ENCODE data around the gene HCAR2.

HCAR2 gene

DNA sequence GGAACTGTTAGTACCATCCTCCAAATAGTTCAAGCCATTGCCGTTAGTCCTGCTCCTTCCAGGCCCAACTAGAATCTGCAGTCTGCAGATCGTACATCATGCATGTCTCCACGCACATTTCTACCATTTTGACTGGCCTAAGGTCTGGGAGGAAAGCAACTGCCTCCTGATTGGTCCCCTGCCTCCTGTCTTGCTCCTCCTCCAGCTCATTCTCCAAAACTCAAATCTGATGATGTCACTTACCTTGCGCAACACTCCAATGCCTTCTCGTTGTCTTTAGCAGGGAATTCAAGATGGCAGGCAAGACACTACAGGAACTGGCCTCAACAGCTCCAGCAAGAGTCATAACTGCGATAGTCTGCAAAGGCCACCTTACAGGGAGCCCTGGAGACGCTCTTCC, 37.2 kb upstream of the HCAR2 start:
- TF ChIP-seq, protein P1, sequence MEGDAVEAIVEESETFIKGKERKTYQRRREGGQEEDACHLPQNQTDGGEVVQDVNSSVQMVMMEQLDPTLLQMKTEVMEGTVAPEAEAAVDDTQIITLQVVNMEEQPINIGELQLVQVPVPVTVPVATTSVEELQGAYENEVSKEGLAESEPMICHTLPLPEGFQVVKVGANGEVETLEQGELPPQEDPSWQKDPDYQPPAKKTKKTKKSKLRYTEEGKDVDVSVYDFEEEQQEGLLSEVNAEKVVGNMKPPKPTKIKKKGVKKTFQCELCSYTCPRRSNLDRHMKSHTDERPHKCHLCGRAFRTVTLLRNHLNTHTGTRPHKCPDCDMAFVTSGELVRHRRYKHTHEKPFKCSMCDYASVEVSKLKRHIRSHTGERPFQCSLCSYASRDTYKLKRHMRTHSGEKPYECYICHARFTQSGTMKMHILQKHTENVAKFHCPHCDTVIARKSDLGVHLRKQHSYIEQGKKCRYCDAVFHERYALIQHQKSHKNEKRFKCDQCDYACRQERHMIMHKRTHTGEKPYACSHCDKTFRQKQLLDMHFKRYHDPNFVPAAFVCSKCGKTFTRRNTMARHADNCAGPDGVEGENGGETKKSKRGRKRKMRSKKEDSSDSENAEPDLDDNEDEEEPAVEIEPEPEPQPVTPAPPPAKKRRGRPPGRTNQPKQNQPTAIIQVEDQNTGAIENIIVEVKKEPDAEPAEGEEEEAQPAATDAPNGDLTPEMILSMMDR (IDR thresholded peaks at IDR 0.05; ENCODE audit: control insufficient read depth, extremely low read depth, insufficient read depth), result no peak
- H3K4me3 ChIP-seq (ENCODE audit: low read depth, low read length), result no peak overlapping the region
- DNase-seq (ENCODE audit: low read depth), result no peak

DNA sequence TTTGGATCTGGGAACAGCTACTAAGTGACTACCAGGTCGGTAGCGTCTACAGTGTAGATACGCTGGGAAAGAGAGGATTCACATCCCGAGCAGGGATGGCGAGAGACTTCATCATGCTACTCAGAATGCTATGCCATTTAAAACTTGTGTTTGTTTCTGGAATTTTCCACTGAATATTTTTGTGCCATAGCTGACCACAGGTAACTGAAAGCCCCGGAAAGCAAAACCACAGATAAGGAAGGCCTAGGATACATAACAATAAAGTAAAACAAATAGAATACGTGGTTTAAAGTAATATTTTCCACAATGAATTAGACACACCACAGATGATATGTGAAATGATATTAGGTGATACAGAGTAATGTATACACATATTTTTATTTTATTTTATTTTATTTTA, 35.4 kb upstream of the HCAR2 start:
- TF ChIP-seq, protein P1 (IDR thresholded peaks at IDR 0.05; ENCODE audit: control insufficient read depth, extremely low read depth, insufficient read depth), result no peak
- no peak for DNase-seq (ENCODE audit: low read depth)
- H3K4me3 ChIP-seq (ENCODE audit: low read depth, low read length), result no peak overlapping the region

DNA sequence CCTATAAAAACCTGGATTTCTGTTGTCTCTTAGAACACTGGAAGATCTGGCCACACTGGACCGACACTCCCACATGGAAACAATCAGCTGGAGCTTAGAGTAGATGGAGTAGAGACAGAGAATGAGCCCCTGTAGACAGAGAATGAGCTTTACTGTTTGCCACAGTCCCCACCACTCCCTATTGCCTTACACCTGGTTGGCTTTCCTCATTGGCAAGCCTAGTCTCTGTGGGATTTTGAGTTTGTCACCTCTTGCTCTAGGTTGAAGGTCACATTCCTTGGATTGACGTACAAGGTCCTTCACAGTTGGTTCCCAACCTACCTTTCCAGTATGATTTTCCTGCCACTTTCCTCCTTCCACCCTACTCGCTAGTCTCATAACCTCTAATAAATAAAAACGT, 29.5 kb upstream of the HCAR2 start:
- TF ChIP-seq, protein P1 (IDR thresholded peaks at IDR 0.05; ENCODE audit: control insufficient read depth, extremely low read depth, insufficient read depth), result no peak
- no peak for DNase-seq (ENCODE audit: low read depth)
- H3K4me3 ChIP-seq (ENCODE audit: low read depth, low read length), result no peak overlapping the region

DNA sequence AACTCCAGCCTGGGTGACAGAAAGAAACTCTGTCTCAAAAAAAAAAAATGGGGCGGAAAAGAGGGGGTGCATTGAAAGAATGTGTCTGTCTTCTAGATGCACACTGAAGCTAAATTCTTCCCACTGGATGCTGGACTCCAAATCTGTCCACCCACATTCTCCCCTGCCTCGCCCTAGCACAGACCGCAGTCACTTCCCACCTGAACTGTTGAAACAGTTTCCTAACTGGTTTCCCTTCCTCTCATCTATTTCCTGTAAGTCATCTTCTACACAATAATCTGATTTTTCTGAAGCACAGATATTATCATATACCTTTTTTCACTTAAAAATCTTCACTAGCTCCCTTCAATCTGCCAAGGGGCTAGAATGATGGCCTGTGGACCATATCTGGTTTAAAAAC, 29.0 kb upstream of the HCAR2 start:
- no peak overlapping the region for H3K4me3 ChIP-seq (ENCODE audit: low read depth, low read length)
- DNase-seq (ENCODE audit: low read depth), result no peak
- TF ChIP-seq, protein P1 (IDR thresholded peaks at IDR 0.05; ENCODE audit: control insufficient read depth, extremely low read depth, insufficient read depth), result no peak

DNA sequence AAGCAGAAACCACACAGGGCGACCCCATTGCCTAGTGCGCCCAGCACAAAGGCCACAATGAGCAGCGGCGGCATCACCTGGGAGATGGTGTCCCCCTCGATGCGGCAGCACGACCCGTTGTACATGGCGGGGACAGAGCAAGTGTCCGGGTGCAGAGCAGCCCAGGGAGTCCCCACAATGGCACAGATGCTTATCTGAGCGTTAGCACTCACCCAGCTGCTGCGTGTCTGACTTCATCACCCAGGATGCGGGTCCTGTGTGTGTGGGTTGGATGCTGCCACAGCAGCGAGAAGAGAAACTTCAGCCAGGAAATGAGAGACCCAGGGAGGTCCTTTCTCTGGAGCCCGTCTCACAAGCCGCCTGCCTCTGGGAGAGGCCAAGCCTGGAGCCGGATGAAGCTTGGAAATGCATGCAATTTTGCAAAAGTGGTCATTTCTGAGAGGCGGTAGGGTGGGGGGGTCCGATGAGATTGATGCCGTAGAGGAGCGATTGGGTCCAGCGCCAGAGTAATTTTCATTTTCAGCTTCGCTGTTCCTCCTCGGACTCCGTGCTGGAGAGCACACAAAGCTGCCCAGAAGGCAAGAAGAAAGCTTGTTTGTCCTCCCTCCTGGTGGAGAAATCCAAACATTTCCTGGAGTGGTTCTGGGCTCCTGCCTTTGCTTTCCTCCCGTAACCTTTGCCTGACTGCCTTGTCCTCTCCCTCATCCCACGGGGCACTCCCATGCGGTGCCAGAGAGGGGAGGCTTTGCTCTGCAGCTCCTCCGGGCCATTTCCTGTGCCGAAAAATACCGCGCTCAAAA, 27.3 kb upstream of the HCAR2 start, which contains the start of gene HCAR1:
Gene HCAR1, minus strand, starts transcription at position 630 of the 800 bp plus-strand sequence. Its CDS starts 505 bp downstream, at position 125.
- TF ChIP-seq, protein P1 (IDR thresholded peaks at IDR 0.05; ENCODE audit: control insufficient read depth, extremely low read depth, insufficient read depth), result no peak
- H3K4me3 ChIP-seq (ENCODE audit: low read depth, low read length), result no peak within 1 kb of the TSS
- DNase-seq (ENCODE audit: low read depth), result no peak

DNA sequence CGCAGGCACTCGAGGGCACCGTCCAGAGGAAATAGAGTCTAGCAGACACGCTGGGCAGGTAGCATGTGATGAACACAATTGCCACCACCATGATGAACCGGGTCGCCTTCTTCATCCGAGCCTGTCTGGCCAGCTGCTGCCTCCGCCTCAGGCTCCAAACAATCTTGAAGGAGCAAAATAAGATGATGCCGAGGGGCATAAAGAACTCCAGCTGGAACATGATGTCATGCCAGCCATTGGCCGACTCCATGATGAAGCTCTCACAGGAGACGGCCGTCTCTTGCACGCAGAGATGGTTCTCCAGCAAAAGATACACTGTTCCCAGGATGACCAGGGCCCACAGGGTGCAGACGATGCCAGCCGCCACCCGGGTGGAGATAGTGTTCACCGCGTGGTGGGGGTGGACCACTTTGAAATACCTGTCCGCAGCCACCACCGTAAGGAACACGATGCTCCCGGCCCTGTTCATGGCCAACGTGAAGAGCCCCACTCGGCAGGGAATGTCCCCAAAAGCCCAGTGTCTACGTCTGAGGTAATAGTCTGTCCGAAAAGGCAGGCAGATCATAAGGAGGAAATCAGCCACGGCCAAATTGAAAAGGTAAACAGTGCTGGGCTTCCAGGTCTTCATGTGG, 26.5 kb upstream of the HCAR2 start:
- H3K4me3 ChIP-seq (ENCODE audit: low read depth, low read length), result no peak overlapping the region
- DNase-seq (ENCODE audit: low read depth), result no peak
- TF ChIP-seq, protein P1 (IDR thresholded peaks at IDR 0.05; ENCODE audit: control insufficient read depth, extremely low read depth, insufficient read depth), result no peak

All from LNCaP clone FGC (cell line).